Neuronal stem cell (in vitro differentiated cells): ENCODE data around the gene SHTN1.
A peak's percentile ranks its signal among the peaks of the same experiment; 100 is the strongest.

ENCODE experiments used
- DNase-seq: peaks from one replicate; pipeline ENCODE4 v3.0.0-alpha.2; 2013; ENCODE audit warnings: low spot score
- H2AFZ ChIP-seq: one replicate; pipeline ENCODE4 v1.6.1; 2013; ENCODE audit warnings: mild to moderate bottlenecking, low read length, inconsistent platforms
- H2AK5ac ChIP-seq: 2 replicates; pipeline ENCODE4 v1.6.1; 2013; ENCODE audit warnings: low read depth, mild to moderate bottlenecking, inconsistent platforms, low read length, moderate library complexity, mixed read lengths
- H2BK120ac ChIP-seq: 2 replicates; pipeline ENCODE4 v1.6.1; 2013; ENCODE audit warnings: low read depth, mild to moderate bottlenecking, inconsistent platforms, low read length, moderate library complexity, mixed read lengths
- H2BK12ac ChIP-seq: one replicate; pipeline ENCODE4 v1.6.1; 2013; ENCODE audit warnings: low read length, inconsistent platforms
- H2BK15ac ChIP-seq: 2 replicates; pipeline ENCODE4 v1.6.1; 2013; ENCODE audit warnings: mild to moderate bottlenecking, low read length, inconsistent platforms, mixed read lengths
- H2BK5ac ChIP-seq: one replicate; pipeline ENCODE4 v1.6.1; 2013; ENCODE audit warnings: inconsistent platforms, mild to moderate bottlenecking, low read length, moderate library complexity
- H3K14ac ChIP-seq: one replicate; pipeline ENCODE4 v1.6.1; 2013; ENCODE audit warnings: low read length, inconsistent platforms
- H3K18ac ChIP-seq: 2 replicates; pipeline ENCODE4 v1.6.1; 2013; ENCODE audit warnings: low read length, inconsistent platforms
- H3K23ac ChIP-seq: 2 replicates; pipeline ENCODE4 v1.6.1; 2013; ENCODE audit warnings: low read depth, mild to moderate bottlenecking, mixed read lengths, low read length, inconsistent platforms; ENCODE audit not compliant: poor library complexity
- H3K27ac ChIP-seq: replicated peaks from 3 replicates; pipeline ENCODE4 v1.5.1; 2013; ENCODE audit warnings: low read length, inconsistent platforms
- H3K27me3 ChIP-seq, 3 experiments: 2 replicates each; pipeline ENCODE4 v1.6.1; 2013; ENCODE audit warnings: low read length in 3 of 3, mild to moderate bottlenecking in 2 of 3, inconsistent platforms in 1 of 3, low read depth in 1 of 3, mixed read lengths in 1 of 3, moderate library complexity in 1 of 3; ENCODE audit not compliant: control insufficient read depth in 3 of 3, insufficient read depth in 3 of 3
- H3K36me3 ChIP-seq, 2 donors: replicated peaks in 1 of 2; 2 replicates each; pipeline ENCODE4 v1.6.1; 2013; ENCODE audit warnings: low read length in 2 of 2; ENCODE audit not compliant: control insufficient read depth in 2 of 2, insufficient read depth in 2 of 2
- H3K4ac ChIP-seq: 2 replicates; pipeline ENCODE4 v1.6.1; 2013; ENCODE audit warnings: inconsistent platforms, mild to moderate bottlenecking, low read length, moderate library complexity
- H3K4me1 ChIP-seq, 2 donors: 1 replicate in 1 of 2; 2 replicates in 1 of 2; pipeline ENCODE4 v1.6.1; 2013; ENCODE audit warnings: low read length in 2 of 2, low read depth in 1 of 2; ENCODE audit not compliant: control insufficient read depth in 2 of 2, insufficient read depth in 1 of 2
- H3K4me2 ChIP-seq: one replicate; pipeline ENCODE4 v1.6.1; 2013; ENCODE audit warnings: mild to moderate bottlenecking, low read length, inconsistent platforms; ENCODE audit not compliant: insufficient read depth, poor library complexity, severe bottlenecking
- H3K4me3 ChIP-seq, 2 donors: 2 replicates each; pipeline ENCODE4 v1.5.1; 2013; ENCODE audit warnings: low read length in 2 of 2, mild to moderate bottlenecking in 2 of 2, inconsistent platforms in 1 of 2, moderate library complexity in 1 of 2
- H3K79me1 ChIP-seq: one replicate; pipeline ENCODE4 v1.6.1; 2013; ENCODE audit warnings: low read depth, mild to moderate bottlenecking, inconsistent platforms, low read length, moderate library complexity
- H3K9ac ChIP-seq: one replicate; pipeline ENCODE4 v1.6.1; 2013; ENCODE audit warnings: mild to moderate bottlenecking, low read depth, low read length, inconsistent platforms; ENCODE audit not compliant: poor library complexity
- H3K9me3 ChIP-seq, 2 donors: replicated peaks in 1 of 2; 2 replicates each; pipeline versions ENCODE3 to v1.6.1; 2013; ENCODE audit warnings: low read length in 2 of 2, mild to moderate bottlenecking in 2 of 2, inconsistent platforms in 1 of 2, low read depth in 1 of 2, mixed read lengths in 1 of 2, moderate library complexity in 1 of 2; ENCODE audit not compliant: control insufficient read depth in 2 of 2, insufficient read depth in 1 of 2
- H4K8ac ChIP-seq: one replicate; pipeline ENCODE4 v1.6.1; 2013; ENCODE audit warnings: low read depth, mild to moderate bottlenecking, inconsistent platforms, low read length, moderate library complexity
- H4K91ac ChIP-seq: one replicate; pipeline ENCODE4 v1.6.1; 2013; ENCODE audit warnings: low read length, low read depth, mild to moderate bottlenecking, inconsistent platforms; ENCODE audit not compliant: poor library complexity
- WGBS, 2 donors: extraction: QIAGEN DNeasy Blood & Tissue Kit; methylation state at CpG; one replicate each; pipeline ENCODE4 v1.1.7; 2013; ENCODE audit warnings: missing lambda C conversion rate in 2 of 2, mixed read lengths in 1 of 2; ENCODE audit not compliant: insufficient read length in 2 of 2, insufficient replicate concordance in 1 of 2; ENCODE audit errors: extremely low coverage in 2 of 2; 5-methylcytosine and 5-hydroxymethylcytosine counted together

The SHTN1 gene

GRCh38 chr10:116836902-116837523 is 168.0 kb downstream of the SHTN1 start:
- peak overlapping the region; percentile 91 for H3K27ac ChIP-seq
- H3K14ac ChIP-seq, result no peak overlapping the region
- no peak overlapping the region for H4K91ac ChIP-seq
- H2AK5ac ChIP-seq, result no peak overlapping the region
- no peak overlapping the region for H3K23ac ChIP-seq
- H2BK5ac ChIP-seq, result no peak overlapping the region
- no peaks in the 10 kb centered on the region for H3K36me3 ChIP-seq
- H2BK15ac ChIP-seq, result no peak overlapping the region
- no peak overlapping the region for H2BK12ac ChIP-seq
- H3K18ac ChIP-seq, result no peak overlapping the region
- H3K27me3 ChIP-seq, result peaks cover 0 to 79% (median 0%) of the 10 kb centered on the region in 3 experiments
- H3K4me2 ChIP-seq, result no peak overlapping the region
- H3K4me3 ChIP-seq, result no peak overlapping the region
- H3K9me3 ChIP-seq, result no peaks in the 10 kb centered on the region
- H2BK120ac ChIP-seq, result no peak overlapping the region
- no peak overlapping the region for H3K9ac ChIP-seq
- H3K4ac ChIP-seq, result no peak overlapping the region
- peaks cover 9 to 34% of the 10 kb centered on the region in 2 donors for H3K4me1 ChIP-seq
- WGBS, 2 donors, result no CpG with 5 or more reads among the region's 8 CpGs
- no peak for DNase-seq
- no peak overlapping the region for H4K8ac ChIP-seq
- H2AFZ ChIP-seq, result no peak overlapping the region
- H3K79me1 ChIP-seq, result no peaks in the 10 kb centered on the region

GRCh38 chr10:116836083-116836482 is 168.9 kb downstream of the SHTN1 start:
- no peak overlapping the region for H3K23ac ChIP-seq
- no peak overlapping the region for H2BK15ac ChIP-seq
- H3K27ac ChIP-seq, result peak overlapping the region; percentile 91
- no peak overlapping the region for H2BK120ac ChIP-seq
- H3K79me1 ChIP-seq, result no peaks in the 10 kb centered on the region
- H3K9ac ChIP-seq, result no peak overlapping the region
- H3K18ac ChIP-seq, result no peak overlapping the region
- no CpG with 5 or more reads among the region's 4 CpGs for WGBS, 2 donors
- H3K9me3 ChIP-seq, result no peaks in the 10 kb centered on the region
- no peak overlapping the region for H3K4ac ChIP-seq
- no peak overlapping the region for H2BK12ac ChIP-seq
- no peak overlapping the region for H2AFZ ChIP-seq
- H3K36me3 ChIP-seq, result no peaks in the 10 kb centered on the region
- peaks cover 0 to 71% (median 0%) of the 10 kb centered on the region in 3 experiments for H3K27me3 ChIP-seq
- H3K14ac ChIP-seq, result no peak overlapping the region
- peak overlapping the region; percentile 28 for H3K4me2 ChIP-seq
- H4K8ac ChIP-seq, result no peak overlapping the region
- H3K4me1 ChIP-seq, result peaks cover 9 to 34% of the 10 kb centered on the region in 2 donors
- DNase-seq, result peak; percentile 72
- H2BK5ac ChIP-seq, result no peak overlapping the region
- H4K91ac ChIP-seq, result no peak overlapping the region
- no peak overlapping the region for H2AK5ac ChIP-seq
- H3K4me3 ChIP-seq, result no peak overlapping the region

GRCh38 chr10:116835658-116836057 is 169.3 kb downstream of the SHTN1 start:
- H2BK5ac ChIP-seq, result no peak overlapping the region
- no peak for DNase-seq
- H3K4me1 ChIP-seq, result peaks cover 9 to 34% of the 10 kb centered on the region in 2 donors
- H2AFZ ChIP-seq, result no peak overlapping the region
- H4K91ac ChIP-seq, result no peak overlapping the region
- no peak overlapping the region for H2AK5ac ChIP-seq
- H3K79me1 ChIP-seq, result no peaks in the 10 kb centered on the region
- no peak overlapping the region for H3K18ac ChIP-seq
- H4K8ac ChIP-seq, result no peak overlapping the region
- no peak overlapping the region for H3K9ac ChIP-seq
- no peaks in the 10 kb centered on the region for H3K36me3 ChIP-seq
- H3K27me3 ChIP-seq, result peaks cover 0 to 67% (median 0%) of the 10 kb centered on the region in 3 experiments
- H2BK120ac ChIP-seq, result no peak overlapping the region
- no peak overlapping the region for H3K4me3 ChIP-seq
- peak overlapping the region; percentile 19 for H2BK12ac ChIP-seq
- no peak overlapping the region for H3K14ac ChIP-seq
- no peak overlapping the region for H3K23ac ChIP-seq
- H2BK15ac ChIP-seq, result no peak overlapping the region
- no CpG with 5 or more reads among the region's 7 CpGs for WGBS, 2 donors
- no peak overlapping the region for H3K4ac ChIP-seq
- no peaks in the 10 kb centered on the region for H3K9me3 ChIP-seq
- peak overlapping the region; percentile 91 for H3K27ac ChIP-seq
- H3K4me2 ChIP-seq, result no peak overlapping the region

- no peak overlapping the region for H3K9ac ChIP-seq
- DNase-seq, result peak; percentile 77
- peaks cover 0 to 60% (median 0%) of the 10 kb centered on the region in 3 experiments for H3K27me3 ChIP-seq
- H3K9me3 ChIP-seq, result no peaks in the 10 kb centered on the region
- peak overlapping the region; percentile 28 for H3K4me2 ChIP-seq
- H2BK5ac ChIP-seq, result no peak overlapping the region
- no peak overlapping the region for H3K4me3 ChIP-seq
- H2AK5ac ChIP-seq, result peak overlapping the region; percentile 20
- H2BK15ac ChIP-seq, result no peak overlapping the region
- no peak overlapping the region for H3K23ac ChIP-seq
- peak overlapping the region; percentile 12 for H3K4ac ChIP-seq
- no peaks in the 10 kb centered on the region for H3K79me1 ChIP-seq
- H3K18ac ChIP-seq, result peak overlapping the region; percentile 86
- H3K36me3 ChIP-seq, result no peaks in the 10 kb centered on the region
- no peak overlapping the region for H3K14ac ChIP-seq
- no CpG with 5 or more reads among the region's 17 CpGs for WGBS, 2 donors
- H2AFZ ChIP-seq, result no peak overlapping the region
- peaks cover 9 to 31% of the 10 kb centered on the region in 2 donors for H3K4me1 ChIP-seq
- no peak overlapping the region for H4K8ac ChIP-seq
- peak overlapping the region; percentile 91 for H3K27ac ChIP-seq
- no peak overlapping the region for H2BK120ac ChIP-seq
- H2BK12ac ChIP-seq, result peak overlapping the region; percentile 48
- no peak overlapping the region for H4K91ac ChIP-seq
These were observed 170.7 kb downstream of the SHTN1 start for GRCh38 chr10:116833986-116834985.
